Ureter (tissue), 1 donor: Measurements from ENCODE around the gene CDK5RAP3. TPM values are rescaled to one million over a fixed set of nuclear protein-coding genes. Genes with fewer than 3 reads are reported as not detected.
"Not testable (repeated sequence)": the region's sequence is repeated elsewhere in the genome, so short reads cannot be mapped to it uniquely, and the experiment has no call there.

Source experiments
- DNase-seq: peaks from one replicate; pipeline ENCODE4 v3.0.0-alpha.2; 2020; ENCODE audit warnings: low spot score
- total RNA-seq: library from RNA; stranded (reverse); gene quantifications from one replicate; pipeline ENCODE4 v1.2.4, GENCODE V29; 2023
- donor health status: DM: yes; HTN: yes; CAD: no.

The CDK5RAP3 gene
- total RNA-seq, 1 donor from 2014 or later = 207 TPM

GRCh38 chr17:47997586-47997985, 26.7 kb downstream of the CDK5RAP3 start:
- no peak for DNase-seq

DNA sequence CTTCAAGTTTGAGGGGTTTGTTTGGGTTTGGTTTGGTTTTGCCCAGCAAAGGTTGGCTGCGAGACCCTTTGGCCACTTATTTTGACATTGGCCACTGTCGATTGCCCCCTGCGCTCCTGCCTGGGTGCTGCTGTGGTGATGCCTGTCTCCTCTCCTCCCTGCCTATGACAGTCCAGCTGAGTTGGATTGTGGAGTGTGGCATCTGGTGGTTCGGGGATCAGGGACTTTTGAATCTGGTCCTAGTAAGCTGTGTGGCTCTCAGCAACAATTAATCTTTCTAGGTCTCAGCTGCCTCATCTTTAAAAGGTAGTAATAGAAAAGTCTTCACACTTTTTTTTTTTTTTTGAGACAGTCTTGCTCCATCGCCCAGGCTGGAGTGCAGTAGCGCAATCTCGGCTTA, 27.1 kb downstream of the CDK5RAP3 start:
- DNase-seq = no peak

GRCh38 chr17:47999582-47999981, 28.7 kb downstream of the CDK5RAP3 start:
- DNase-seq = no peak

DNA sequence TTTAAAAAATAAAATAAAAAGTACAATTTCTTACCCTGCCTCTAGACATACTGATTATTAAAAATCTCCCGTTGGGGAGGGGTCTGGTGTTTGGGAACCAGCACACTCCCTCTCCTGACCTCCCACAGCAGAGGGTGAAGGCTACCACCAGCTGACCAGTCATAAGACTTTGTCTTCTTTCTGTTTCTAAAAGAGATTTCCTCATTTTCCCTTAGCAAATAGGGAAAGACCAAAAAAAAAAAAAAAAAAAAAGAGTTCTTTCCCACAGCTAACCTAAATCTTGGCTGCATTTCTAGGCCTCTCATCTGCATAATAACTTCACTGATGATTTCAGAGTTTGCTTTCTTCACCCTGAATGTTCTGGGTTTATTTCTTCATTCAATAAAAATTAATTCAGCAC, 30.3 kb downstream of the CDK5RAP3 start:
- no peak for DNase-seq

DNA sequence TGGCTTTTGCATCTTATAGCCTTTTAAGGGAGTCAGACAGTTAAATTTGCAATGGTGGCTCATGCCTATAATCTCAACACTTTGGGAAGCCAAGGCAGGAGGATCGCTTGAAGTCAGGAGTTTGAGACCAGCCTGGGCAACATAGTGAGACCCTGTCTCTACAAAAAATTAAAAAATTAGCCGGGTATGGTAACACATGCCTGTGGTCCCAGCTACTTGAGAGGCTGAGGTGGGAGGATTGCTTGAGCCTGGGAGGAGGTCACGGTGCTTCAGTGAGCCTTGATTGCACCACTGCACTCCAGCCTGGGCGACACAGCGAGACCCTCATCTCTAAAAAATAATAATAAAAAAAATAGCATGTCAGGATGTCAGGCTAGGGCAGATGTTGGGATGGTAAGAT, 30.7 kb downstream of the CDK5RAP3 start:
- not testable (repeated sequence) for DNase-seq

DNA sequence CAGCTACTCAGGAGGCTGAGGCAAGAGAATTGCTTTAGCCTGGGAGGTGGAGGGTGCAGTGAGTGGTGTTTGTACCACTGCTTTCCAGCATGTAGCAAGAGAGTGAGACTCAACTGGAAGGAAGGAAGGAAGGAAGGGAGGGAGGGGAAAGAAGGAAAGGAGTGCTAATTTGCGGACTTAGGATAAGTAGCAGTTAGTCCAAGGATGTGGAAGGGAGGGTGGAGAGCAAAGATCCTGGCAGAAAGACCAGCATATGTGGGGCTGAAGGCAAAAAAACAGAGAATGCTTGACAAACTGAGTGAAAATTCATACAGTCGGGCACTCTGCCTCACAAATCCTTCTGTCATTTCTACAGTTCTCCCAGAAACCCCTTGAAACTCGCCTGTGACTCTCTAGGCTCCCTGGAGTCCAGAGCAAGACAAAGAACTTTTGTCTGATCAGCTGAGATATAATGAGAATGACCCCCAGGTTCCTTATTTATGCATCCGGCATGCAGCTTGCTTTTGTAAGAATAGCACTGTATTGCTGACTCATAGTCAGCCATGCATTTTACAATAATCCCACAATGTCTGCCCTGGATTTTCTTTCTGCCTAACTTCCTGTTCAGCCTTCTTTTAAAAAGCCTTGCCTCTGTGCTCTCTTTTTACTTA, 31.5 kb downstream of the CDK5RAP3 start:
- DNase-seq = no peak

GRCh38 chr17:48002916-48003416, 32.1 kb downstream of the CDK5RAP3 start:
- no peak for DNase-seq

- no peak for DNase-seq
Measured at GRCh38 chr17:48003417-48004151, 32.7 kb downstream of the CDK5RAP3 start.

- DNase-seq = no peak
Measured at GRCh38 chr17:48004983-48005382, 34.1 kb downstream of the CDK5RAP3 start.

DNA sequence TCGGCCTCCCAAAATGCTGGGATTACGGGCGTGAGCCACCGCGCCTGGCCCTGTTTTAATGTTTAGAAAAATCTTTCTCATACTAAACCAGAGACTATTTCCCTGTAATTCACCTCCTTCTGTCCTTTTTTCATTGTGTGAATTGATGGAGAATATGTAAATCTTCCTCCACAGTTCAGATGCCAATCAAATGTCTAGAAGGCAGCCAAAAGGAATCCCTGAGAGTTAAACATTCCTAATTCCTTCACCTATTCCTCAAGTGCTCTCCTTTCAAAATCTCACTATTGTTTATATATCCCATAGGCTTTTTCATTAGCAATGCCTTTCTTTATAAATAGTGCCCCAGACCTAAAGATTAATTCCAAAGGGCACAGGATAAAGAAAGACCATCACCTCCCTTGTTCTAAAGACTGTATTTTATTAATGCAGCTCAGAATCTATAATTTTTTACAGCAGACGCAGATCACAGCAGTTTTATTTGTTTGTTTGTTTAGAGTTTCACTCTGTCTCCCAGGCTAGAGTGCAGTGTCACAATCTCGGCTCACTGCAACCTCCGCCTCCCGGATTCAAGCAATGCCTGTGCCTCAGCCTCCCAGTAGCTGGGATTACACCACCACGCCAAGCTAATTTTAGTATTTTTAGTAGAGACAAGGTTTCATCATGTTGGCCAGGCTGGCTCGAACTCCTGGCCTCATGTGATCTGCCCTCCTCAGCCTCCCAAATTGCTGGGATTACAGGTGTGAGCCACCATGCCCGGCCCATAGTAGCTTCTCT, 36.2 kb downstream of the CDK5RAP3 start:
- DNase-seq = no peak

- no peak for DNase-seq
Measured at GRCh38 chr17:48010193-48010592, 39.3 kb downstream of the CDK5RAP3 start.

GRCh38 chr17:48011405-48012150, 40.7 kb downstream of the CDK5RAP3 start:
- no peak for DNase-seq

GRCh38 chr17:48012151-48012520, 41.2 kb downstream of the CDK5RAP3 start:
- DNase-seq = no peak

- DNase-seq = no peak
Measured at GRCh38 chr17:48012654-48013053, 41.7 kb downstream of the CDK5RAP3 start.

GRCh38 chr17:48013876-48014594, 43.1 kb downstream of the CDK5RAP3 start:
- DNase-seq = no peak

DNA sequence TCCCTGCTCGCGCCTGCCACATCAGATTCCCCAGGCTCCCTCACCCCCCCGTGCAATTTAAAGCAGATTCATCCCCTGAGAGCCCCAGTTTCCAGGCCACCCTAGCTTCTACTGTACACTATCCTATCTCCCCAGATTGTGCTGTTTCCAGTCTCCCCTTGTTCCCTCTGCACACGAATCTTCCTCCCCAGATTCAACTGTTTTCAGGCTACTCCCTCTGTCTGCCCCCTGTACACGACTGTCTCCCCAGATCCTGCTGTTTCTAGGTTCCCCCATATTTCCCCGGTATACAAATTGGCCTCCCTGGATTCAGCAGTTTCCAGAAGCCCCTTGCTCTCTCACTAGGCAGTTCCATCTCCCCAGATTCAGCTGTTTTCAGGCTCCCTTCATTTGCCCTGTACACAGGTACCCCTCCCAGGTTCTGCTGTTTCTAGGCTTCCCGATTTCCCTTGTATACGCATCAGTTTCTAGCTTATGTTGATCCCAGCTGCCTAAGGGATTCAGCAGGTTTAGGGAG, 43.7 kb downstream of the CDK5RAP3 start:
- DNase-seq = no peak

DNA sequence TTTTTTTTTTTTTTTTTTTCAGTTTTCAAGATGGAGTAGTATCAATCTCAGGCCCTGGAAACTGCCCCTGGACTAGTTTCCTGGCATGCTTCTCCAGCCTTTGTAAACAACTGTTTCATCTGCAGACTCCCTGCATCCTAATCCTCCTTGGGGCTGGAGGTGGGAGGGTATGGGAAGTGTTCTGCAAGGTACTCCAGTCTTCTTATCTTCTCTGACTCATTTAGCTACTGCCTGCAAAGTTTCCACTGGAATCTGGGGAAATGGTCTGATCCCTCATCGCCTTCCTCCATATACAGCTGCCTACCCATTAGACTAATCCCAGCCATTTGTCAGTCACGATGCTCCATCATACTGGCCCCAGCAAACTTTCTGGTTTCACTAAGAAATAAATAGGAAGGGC, 45.2 kb downstream of the CDK5RAP3 start:
- no peak for DNase-seq

GRCh38 chr17:48017817-48018158, 46.9 kb downstream of the CDK5RAP3 start:
- not testable (repeated sequence) for DNase-seq

- DNase-seq = no peak
Measured at GRCh38 chr17:48021934-48022333, 51.0 kb downstream of the CDK5RAP3 start.

DNA sequence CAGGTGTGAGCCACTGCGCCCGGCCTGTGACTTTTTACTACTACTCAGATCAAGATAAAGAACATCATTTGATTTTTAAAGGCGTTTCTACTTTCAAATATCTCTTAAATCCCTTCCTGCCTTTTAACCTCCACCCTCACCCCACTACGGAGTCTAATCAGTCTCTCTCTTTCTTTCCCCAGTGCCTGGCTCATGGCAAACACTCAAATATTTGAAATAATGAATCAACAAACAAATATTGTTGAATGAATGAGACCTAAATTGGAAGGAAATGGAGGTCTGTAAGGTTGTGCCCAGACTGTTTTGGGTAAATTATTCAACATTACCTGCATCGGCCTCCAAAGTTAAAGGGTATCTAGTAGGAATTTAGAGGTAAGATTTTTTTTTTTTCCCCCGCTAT, 52.0 kb downstream of the CDK5RAP3 start:
- DNase-seq = no peak
